K562 (cell line): ENCODE measurements around the gene SLC35D3. TPM values are rescaled to one million over a fixed set of nuclear protein-coding genes. Genes with fewer than 3 reads are reported as not detected.
A peak's percentile ranks its signal among the peaks of the same experiment; 100 is the strongest.

Source experiments
- ATAC-seq: fragments of 200-7000 bp; cut with Tn5 transposase; 3 replicates; pipeline ENCODE4 v1.9.1; 2020; ENCODE audit warnings: moderate library complexity
- BruUV-seq: library from RNA; stranded (reverse); fragments of 400-500 nt; replicated peaks from 2 replicates; lab custom pipeline; 2021; lab: Mats Ljungman, UMichigan
- CTCF ChIA-PET: fragments of 300-600 bp; formaldehyde crosslinking; extraction: SDS; loops from one replicate; lab custom pipeline; 2021; ENCODE audit warnings: low intra/inter-chr PET ratio; lab: Yijun Ruan, JAX
- POLR2A ChIA-PET: fragments of 300-600, 350-650 bp; sonication (Branson Sonifier 250); formaldehyde crosslinking; extraction: SDS; loops from one replicate; lab custom pipeline; 2021; ENCODE audit warnings: antibody characterized with exemption, inconsistent platforms; lab: Yijun Ruan, JAX
- DNase-seq, 4 experiments: peaks; one replicate each; pipeline versions ENCODE4 v3.0.0 to v3.0.0-alpha.2; 2011 to 2018; ENCODE audit warnings: low spot score in 3 of 4, mixed read lengths in 3 of 4; ENCODE audit errors: extremely low read depth in 1 of 4
- FAIRE-seq: peaks from 2 replicates; lab custom pipeline; 2011; peaks lifted over from hg19 to GRCh38; lab: Jason Lieb, UNC
- H2AFZ ChIP-seq: 2 replicates; pipeline ENCODE4 v1.6.0; 2011; ENCODE audit warnings: low read depth, low read length, control low read depth, inconsistent platforms
- H3K27ac ChIP-seq: fragments of 200-600 bp; 3 replicates; pipeline ENCODE4 v1.8.0; 2011; ENCODE audit warnings: low read depth, mild to moderate bottlenecking, control low read depth, inconsistent platforms, low read length, moderate library complexity, mixed read lengths; ENCODE audit errors: extremely low read depth
- H3K27me3 ChIP-seq, 2 experiments: fragments of 300-600 bp in 1 of 2; 2 replicates in 1 of 2; 3 replicates in 1 of 2; pipeline versions ENCODE4 v1.6.0 to v1.8.0; 2011; ENCODE audit warnings: inconsistent platforms in 2 of 2, low read length in 2 of 2, mild to moderate bottlenecking in 1 of 2, mixed read lengths in 1 of 2, moderate library complexity in 1 of 2; ENCODE audit not compliant: control insufficient read depth in 2 of 2, insufficient read depth in 2 of 2
- H3K36me3 ChIP-seq: fragments of 300-600 bp; 3 replicates; pipeline ENCODE4 v1.8.0; 2011; ENCODE audit warnings: mild to moderate bottlenecking, low read length, inconsistent platforms; ENCODE audit not compliant: control insufficient read depth, insufficient read depth
- H3K4me1 ChIP-seq, 2 experiments: fragments of 200-600 bp in 1 of 2; replicated peaks in 1 of 2; 2 replicates in 1 of 2; 3 replicates in 1 of 2; pipeline versions ENCODE4 v1.5.1 to v1.8.0; 2011; ENCODE audit warnings: inconsistent platforms in 2 of 2, low read length in 2 of 2, mild to moderate bottlenecking in 1 of 2, mixed read lengths in 1 of 2, moderate library complexity in 1 of 2; ENCODE audit not compliant: control insufficient read depth in 2 of 2, insufficient read depth in 2 of 2
- H3K4me2 ChIP-seq: 2 replicates; pipeline ENCODE4 v1.6.1; 2011; ENCODE audit warnings: low read length, control low read depth, inconsistent platforms, mixed read lengths; ENCODE audit not compliant: insufficient read depth
- H3K4me3 ChIP-seq: fragments of 200-600 bp; sonication (generic), shearing (Covaris generic); 2 replicates; pipeline ENCODE4 v1.5.1; 2016; ENCODE audit warnings: control low read depth, inconsistent platforms
- H3K79me2 ChIP-seq: fragments of 200-600 bp; 3 replicates; pipeline ENCODE4 v1.8.0; 2011; ENCODE audit warnings: low read length, inconsistent platforms; ENCODE audit not compliant: control insufficient read depth, insufficient read depth
- H3K9ac ChIP-seq, 2 experiments: 2 replicates each; pipeline versions ENCODE4 v1.6.0 to v1.6.1; 2011; ENCODE audit warnings: low read depth in 2 of 2, low read length in 2 of 2, control low read depth in 1 of 2, inconsistent platforms in 1 of 2, mild to moderate bottlenecking in 1 of 2, mixed read lengths in 1 of 2; ENCODE audit not compliant: insufficient read depth in 1 of 2
- H3K9me1 ChIP-seq: one replicate; pipeline ENCODE4 v1.6.0; 2011; ENCODE audit warnings: inconsistent platforms, mild to moderate bottlenecking, low read length, moderate library complexity; ENCODE audit not compliant: control insufficient read depth, insufficient read depth
- H3K9me3 ChIP-seq: replicated peaks from 2 replicates; pipeline ENCODE4 v1.5.1; 2011; ENCODE audit warnings: low read depth, low read length, inconsistent platforms; ENCODE audit not compliant: control insufficient read depth, insufficient read depth
- H4K20me1 ChIP-seq: replicated peaks from 2 replicates; pipeline ENCODE4 v1.6.1; 2011; ENCODE audit warnings: low read length, inconsistent platforms, mixed read lengths; ENCODE audit not compliant: control insufficient read depth, insufficient read depth
- ARID1B ChIP-seq: fragments of 450-650 bp; IDR thresholded peaks from 2 replicates; pipeline ENCODE4 v1.6.1; 2016; ENCODE audit warnings: antibody characterized with exemption, mild to moderate bottlenecking, inconsistent platforms
- ARID3A ChIP-seq: IDR thresholded peaks from 2 replicates; pipeline ENCODE4 v1.6.1; 2012; ENCODE audit warnings: low read depth, low read length, improper control_type of control experiment, borderline replicate concordance
- CEBPG ChIP-seq, 3 experiments: fragments of 200-800 bp in 1 of 3; sonication (Bioruptor generic) in 1 of 3; sonication (generic) in 1 of 3; formaldehyde crosslinking in 1 of 3; IDR thresholded peaks in 2 of 3; conservative IDR thresholded peaks in 1 of 3; 2 replicates each; pipeline versions ENCODE4 v1.6.1 to v1.8.0; 2016 to 2022; ENCODE audit warnings: missing compliant biosample characterization in 2 of 3, missing genetic modification characterization in 2 of 3, mild to moderate bottlenecking in 1 of 3, missing genetic modification reagents in 1 of 3
- FOXJ3 ChIP-seq: sonication (generic); formaldehyde crosslinking; IDR thresholded peaks from 2 replicates; pipeline ENCODE4 v1.4.0; 2020; ENCODE audit warnings: mild to moderate bottlenecking, missing genetic modification reagents
- GATA2 ChIP-seq: sonication (generic); formaldehyde crosslinking; IDR thresholded peaks from 2 replicates; pipeline ENCODE4 v1.4.0; 2020; ENCODE audit warnings: mild to moderate bottlenecking, missing genetic modification reagents
- GTF2A2 ChIP-seq: IDR thresholded peaks from 2 replicates; pipeline ENCODE4 v1.6.1; 2016; ENCODE audit warnings: mild to moderate bottlenecking, missing genetic modification characterization, missing compliant biosample characterization
- MCM7 ChIP-seq, 2 experiments: fragments of 450-650 bp; IDR thresholded peaks; 2 replicates each; pipeline ENCODE4 v1.6.1; 2016 to 2018
- MEF2D ChIP-seq: conservative IDR thresholded peaks from 2 replicates; pipeline ENCODE4 v1.6.1; 2016; ENCODE audit warnings: low read depth, missing genetic modification characterization, missing compliant biosample characterization
- MTF1 ChIP-seq: fragments of 250-450 bp; sonication (Bioruptor Pico); IDR thresholded peaks from 2 replicates; pipeline ENCODE4 v1.9.0; 2021; ENCODE audit warnings: moderate library complexity, mild to moderate bottlenecking, inconsistent platforms, borderline replicate concordance
- NCOA6 ChIP-seq: fragments of 450-650 bp; IDR thresholded peaks from 2 replicates; pipeline ENCODE4 v1.6.1; 2017; ENCODE audit warnings: mild to moderate bottlenecking
- NFIC ChIP-seq: fragments of 450-650 bp; IDR thresholded peaks from 2 replicates; pipeline ENCODE4 v1.6.1; 2017; ENCODE audit warnings: mild to moderate bottlenecking, inconsistent platforms
- NFIX ChIP-seq: fragments of 250-450 bp; sonication (Bioruptor Pico); IDR thresholded peaks from 2 replicates; pipeline ENCODE4 v1.4.0; 2020; ENCODE audit warnings: low read depth, mild to moderate bottlenecking, moderate library complexity
- RB1 ChIP-seq: fragments of 450-650 bp; IDR thresholded peaks from 2 replicates; pipeline ENCODE4 v1.6.1; 2017; ENCODE audit warnings: low read depth, mild to moderate bottlenecking
- SNRNP70 ChIP-seq: fragments of 200-400 bp; formaldehyde crosslinking; optimal IDR thresholded peaks from 2 replicates; pipeline ENCODE3; 2017; ENCODE audit warnings: low read depth, low read length
- STAT5A ChIP-seq: IDR thresholded peaks from 2 replicates; pipeline ENCODE4 v1.6.1; 2012; ENCODE audit warnings: low read length, inconsistent platforms, borderline replicate concordance
- TCFL5 ChIP-seq: fragments of 250-450 bp; sonication (Bioruptor Pico); conservative IDR thresholded peaks from 2 replicates; pipeline ENCODE4 v1.6.1; 2021; ENCODE audit warnings: mild to moderate bottlenecking, moderate library complexity, matching md5 sums
- U2AF1 ChIP-seq: fragments of 200-400 bp; formaldehyde crosslinking; optimal IDR thresholded peaks from 2 replicates; pipeline ENCODE3; 2017; ENCODE audit warnings: mild to moderate bottlenecking, low read depth, low read length, moderate library complexity
- ZBTB12 ChIP-seq: fragments of 250-450 bp; sonication (Bioruptor Pico); IDR thresholded peaks from 2 replicates; pipeline ENCODE4 v1.4.0; 2020
- ZNF395 ChIP-seq: fragments of 200-800 bp; sonication (Bioruptor generic); IDR thresholded peaks from 2 replicates; pipeline ENCODE4 v1.6.1; 2017; ENCODE audit warnings: missing genetic modification characterization, missing compliant biosample characterization
- ZNF431 ChIP-seq: sonication (generic); formaldehyde crosslinking; IDR thresholded peaks from 2 replicates; pipeline ENCODE4 v1.8.0; 2022; ENCODE audit warnings: mild to moderate bottlenecking, missing genetic modification reagents
- WGBS: fragments of 100-300 bp; shearing (Covaris generic); methylation state at CpG from one replicate; pipeline ENCODE4 v1.1.6; 2016; ENCODE audit warnings: low coverage, mixed read lengths; ENCODE audit not compliant: insufficient coverage; ENCODE audit errors: missing lambda C conversion rate; 5-methylcytosine and 5-hydroxymethylcytosine counted together
- in situ Hi-C: fragments of 300-500 bp; cut with MboI; formaldehyde crosslinking; loops from 4 replicates; pipeline ENCODE4 v1.15.0; 2018; ENCODE audit warnings: inconsistent platforms, mixed read lengths
- intact Hi-C: fragments of 100-400 bp; cut with micrococcal nuclease; formaldehyde crosslinking; loops from 2 replicates; pipeline ENCODE4 v1.14.2; 2022
- polyA plus RNA-seq, 8 experiments: library from polyadenylated mRNA; depleted of rRNA in 4 of 8; stranded (reverse) in 5 of 8; unstranded in 3 of 8; fragments of >200 nt; fragmentation: Nextera tagmentation in 2 of 8; fragmentation: Illumina TruSeq in 1 of 8; extraction: Ambion mirVana in 2 of 8; extraction: Trizol in 1 of 8; gene quantifications; 2 replicates each; pipeline versions ENCODE4 v1.2.1 to v1.2.3, GENCODE V29; 2011 to 2014; ENCODE audit warnings: inconsistent platforms in 1 of 8, missing spikeins in 1 of 8
- total RNA-seq, 7 experiments: library from RNA; depleted of rRNA in 6 of 7; stranded (reverse); fragments of >200 nt in 6 of 7; fragmentation: Illumina TruSeq in 2 of 7; extraction: Trizol in 2 of 7; gene quantifications; 2 replicates each; pipeline versions ENCODE4 v1.2.1 to v1.2.3, GENCODE V29; 2011 to 2021; ENCODE audit warnings: low replicate concordance in 1 of 7

SLC35D3 gene
- total and polyA plus RNA-seq, 9 of the 15 experiments (the other 6 are each of a cell fraction or from before 2014, with no cell fraction given): not detected

- no peak overlapping the region; the same call in 1 of the 2 replicates for H2AFZ ChIP-seq
- DNase-seq (peak in 1 of 4 experiments; percentile 23), ATAC-seq (no peak), FAIRE-seq (no peak)
- H3K9me3 ChIP-seq: no peaks in the 10 kb centered on the region
- H3K9me1 ChIP-seq: no peaks in the 10 kb centered on the region
- no peak overlapping the region for H3K9ac ChIP-seq
- H3K27ac ChIP-seq: no peak overlapping the region
- H3K4me3 ChIP-seq: no peak overlapping the region
- H3K4me2 ChIP-seq: no peak overlapping the region
- no peaks in the 10 kb centered on the region for H4K20me1 ChIP-seq
- intact Hi-C loops (no loop called here), in situ Hi-C loops (no loop called here)
- ChIA-PET CTCF (no interaction called here), POLR2A (no interaction called here)
- no peaks in the 10 kb centered on the region for H3K79me2 ChIP-seq
- WGBS: 4% methylated on average over 5 of the region's 7 CpGs
- peaks cover 0 to 4% of the 10 kb centered on the region in 2 experiments; a peak in 1 of 5 replicates for H3K4me1 ChIP-seq
- H3K36me3 ChIP-seq: no peaks in the 10 kb centered on the region
- peaks cover 0 to 4% of the 10 kb centered on the region in 2 experiments; a peak in 3 of 5 replicates for H3K27me3 ChIP-seq
- BruUV-seq: no TSS peak
- TF ChIP-seq NCOA6 (no peak), MCM7 (IDR thresholded peaks at IDR 0.05) (no peak), STAT5A (no peak), NFIC (peak; percentile 90), RB1 (no peak), MEF2D (tag) (no peak), TCFL5 (no peak), FOXJ3 (CRISPR knock-in tag) (no peak), ZNF395 (CRISPR knock-in tag) (no peak), ZBTB12 (CRISPR knock-in tag) (no peak), CEBPG (CRISPR knock-in tag; IDR thresholded peaks at IDR 0.05) (peak; percentile 48), CEBPG (tag; conservative IDR thresholded peaks at IDR 0.05 in 1 of 2, IDR thresholded peaks at IDR 0.05 in 1 of 2) (no peak), NFIX (CRISPR knock-in tag) (peak; percentile 61; the same call in 1 of the 2 replicates), U2AF1 (no peak), MTF1 (CRISPR knock-in tag) (no peak), ZNF431 (CRISPR knock-in tag) (no peak), SNRNP70 (no peak), GTF2A2 (tag) (no peak), ARID1B (no peak), ARID3A (no peak), GATA2 (CRISPR knock-in tag) (0 out of 2 replicates have a peak, but pooled peaks have one; percentile 8)
These were observed 30.7 kb downstream of the SLC35D3 start for GRCh38 chr6:136952714-136953260.
